ENCODE results near the gene TBC1D17.

Gene TBC1D17

DNA sequence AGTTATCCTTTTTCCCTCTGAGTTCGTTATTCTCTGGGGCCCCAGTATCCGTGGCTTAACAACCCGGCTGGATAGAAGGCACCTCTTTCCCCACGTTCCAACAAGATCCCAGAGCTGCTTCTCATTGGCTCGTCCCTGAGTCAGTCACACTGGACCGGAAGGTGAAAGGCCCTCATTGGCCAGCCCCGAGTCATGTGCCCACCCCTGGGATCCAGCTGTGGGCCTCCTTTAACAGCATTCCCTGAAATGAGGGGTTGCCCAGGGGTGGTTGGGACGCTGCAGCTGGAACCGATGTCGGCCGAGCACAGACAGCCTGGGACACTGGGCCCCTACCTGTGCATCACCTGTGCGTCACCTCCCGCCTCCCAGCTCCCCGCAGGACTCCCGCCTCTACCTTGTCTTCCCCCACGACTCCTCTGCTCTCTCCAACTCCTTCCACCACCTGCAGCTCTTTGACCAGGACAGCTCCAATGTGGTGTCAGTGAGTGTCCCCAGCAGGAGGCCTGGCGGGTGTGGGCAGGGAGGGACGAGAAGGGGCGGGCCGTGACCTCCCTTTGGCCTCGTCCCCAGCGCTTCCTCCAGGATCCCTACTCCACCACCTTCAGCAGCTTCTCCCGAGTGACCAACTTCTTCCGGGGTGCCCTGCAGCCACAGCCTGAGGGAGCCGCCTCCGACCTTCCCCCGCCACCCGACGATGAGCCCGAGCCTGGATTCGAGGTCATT lies 4.3 kb downstream of the TBC1D17 start:
- Histone ChIP-seq H2AFZ (ENCODE audit: low read depth) (no peak overlapping the region), H3K9ac (no peak overlapping the region), H3K4me3 (IDR thresholded peaks at IDR 0.05; ENCODE audit: insufficient read depth, low read depth, low read length) (no peak overlapping the region), H4K20me1 (ENCODE audit: insufficient read depth) (no peaks in the 10 kb centered on the region), H3K79me2 (ENCODE audit: insufficient read depth, low read depth) (no peaks in the 10 kb centered on the region), H3K27ac (no peak overlapping the region), H3K4me1 (ENCODE audit: low read depth, poor library complexity, severe bottlenecking) (peaks cover 19% of the 10 kb centered on the region), H3K36me3 (ENCODE audit: insufficient read depth) (no peaks in the 10 kb centered on the region; the same call in 1 of the 2 replicates), H3K4me2 (no peak overlapping the region), H3K27me3 (ENCODE audit: insufficient read depth, low read depth) (no peaks in the 10 kb centered on the region)
- TF ChIP-seq CTCF (conservative IDR thresholded peaks at IDR 0.05; ENCODE audit: low read depth, low read length), result no peak

GRCh38 chr19:49882643-49883042 lies 5.1 kb downstream of the TBC1D17 start:
- Histone ChIP-seq H3K36me3 (ENCODE audit: insufficient read depth) (no peaks in the 10 kb centered on the region; the same call in 1 of the 2 replicates), H3K4me2 (no peak overlapping the region), H3K79me2 (ENCODE audit: insufficient read depth, low read depth) (no peaks in the 10 kb centered on the region), H3K4me3 (IDR thresholded peaks at IDR 0.05; ENCODE audit: insufficient read depth, low read depth, low read length) (no peak overlapping the region), H2AFZ (ENCODE audit: low read depth) (no peak overlapping the region), H3K9ac (no peak overlapping the region), H3K27me3 (ENCODE audit: insufficient read depth, low read depth) (no peaks in the 10 kb centered on the region), H3K27ac (no peak overlapping the region), H4K20me1 (ENCODE audit: insufficient read depth) (no peaks in the 10 kb centered on the region), H3K4me1 (ENCODE audit: low read depth, poor library complexity, severe bottlenecking) (peaks cover 19% of the 10 kb centered on the region)
- no peak for TF ChIP-seq CTCF (conservative IDR thresholded peaks at IDR 0.05; ENCODE audit: low read depth, low read length)

DNA sequence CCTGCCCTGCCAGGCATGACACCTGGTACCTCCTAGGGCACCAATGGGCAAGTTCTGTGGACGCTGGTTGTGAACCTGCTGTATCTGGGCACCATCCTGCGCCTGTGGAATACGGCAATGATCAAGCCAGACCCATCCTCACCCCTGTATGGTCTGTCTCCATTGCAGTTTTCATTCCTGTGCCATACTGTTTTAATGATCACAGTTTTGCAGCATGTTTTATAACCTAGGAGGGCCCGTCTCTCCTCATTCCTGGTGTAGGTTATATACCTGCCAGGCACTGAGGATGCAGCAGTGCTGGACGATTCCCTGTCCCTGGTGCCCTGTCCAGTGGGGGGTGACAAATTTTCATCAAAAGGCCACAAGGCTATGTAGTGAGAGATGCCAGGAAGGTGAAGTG lies 5.6 kb downstream of the TBC1D17 start:
- Histone ChIP-seq H3K36me3 (ENCODE audit: insufficient read depth) (no peaks in the 10 kb centered on the region; the same call in 1 of the 2 replicates), H3K4me2 (no peak overlapping the region)

DNA sequence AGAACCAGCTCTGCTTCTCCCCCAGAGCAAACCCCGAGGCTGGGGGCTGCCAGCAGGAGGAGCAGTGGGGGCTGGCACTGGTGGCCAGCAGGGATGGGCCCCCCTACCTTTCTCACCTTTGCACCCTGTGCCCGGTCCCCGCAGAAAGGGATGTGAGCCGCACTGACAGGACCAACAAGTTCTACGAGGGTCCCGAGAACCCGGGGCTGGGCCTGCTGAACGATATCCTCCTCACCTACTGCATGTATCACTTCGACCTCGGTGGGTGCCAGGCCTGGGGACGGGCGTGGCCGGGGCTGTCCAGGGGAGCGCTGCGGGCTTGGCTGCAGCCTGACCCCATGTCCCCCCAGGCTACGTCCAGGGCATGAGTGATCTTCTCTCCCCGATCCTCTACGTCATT lies 6.6 kb downstream of the TBC1D17 start:
- no peak overlapping the region for H3K27ac ChIP-seq
- H3K79me2 ChIP-seq (ENCODE audit: insufficient read depth, low read depth), result no peaks in the 10 kb centered on the region
- TF ChIP-seq CTCF (conservative IDR thresholded peaks at IDR 0.05; ENCODE audit: low read depth, low read length), result no peak
- no peak overlapping the region for H3K4me2 ChIP-seq
- no peaks in the 10 kb centered on the region; the same call in 1 of the 2 replicates for H3K36me3 ChIP-seq (ENCODE audit: insufficient read depth)
- no peaks in the 10 kb centered on the region for H3K27me3 ChIP-seq (ENCODE audit: insufficient read depth, low read depth)
- no peaks in the 10 kb centered on the region for H4K20me1 ChIP-seq (ENCODE audit: insufficient read depth)
- H2AFZ ChIP-seq (ENCODE audit: low read depth), result no peak overlapping the region
- H3K9ac ChIP-seq, result no peak overlapping the region
- H3K4me3 ChIP-seq (IDR thresholded peaks at IDR 0.05; ENCODE audit: insufficient read depth, low read depth, low read length), result no peak overlapping the region
- peaks cover 11% of the 10 kb centered on the region for H3K4me1 ChIP-seq (ENCODE audit: low read depth, poor library complexity, severe bottlenecking)

More for the DNA sequence above, 5.6 kb downstream of the TBC1D17 start:
- no peak overlapping the region for H3K9ac ChIP-seq
- H3K79me2 ChIP-seq (ENCODE audit: insufficient read depth, low read depth), result no peaks in the 10 kb centered on the region
- H3K27ac ChIP-seq, result no peak overlapping the region
- H3K27me3 ChIP-seq (ENCODE audit: insufficient read depth, low read depth), result no peaks in the 10 kb centered on the region
- no peak overlapping the region for H3K4me3 ChIP-seq (IDR thresholded peaks at IDR 0.05; ENCODE audit: insufficient read depth, low read depth, low read length)
- TF ChIP-seq CTCF (conservative IDR thresholded peaks at IDR 0.05; ENCODE audit: low read depth, low read length), result no peak
- no peak overlapping the region for H2AFZ ChIP-seq (ENCODE audit: low read depth)
- H3K4me1 ChIP-seq (ENCODE audit: low read depth, poor library complexity, severe bottlenecking), result peaks cover 19% of the 10 kb centered on the region
- H4K20me1 ChIP-seq (ENCODE audit: insufficient read depth), result no peaks in the 10 kb centered on the region
